Activated gamma-delta T cell (primary cell): Measurements from ENCODE around the gene ZC3H18.
"Not testable (repeated sequence)": the region's sequence is repeated elsewhere in the genome, so short reads cannot be mapped to it uniquely, and the experiment has no call there.

Source experiments
- DNase-seq: peaks from one replicate; lab custom pipeline; 2025; lab: John Stamatoyannopoulos, UW

ZC3H18 gene

DNA sequence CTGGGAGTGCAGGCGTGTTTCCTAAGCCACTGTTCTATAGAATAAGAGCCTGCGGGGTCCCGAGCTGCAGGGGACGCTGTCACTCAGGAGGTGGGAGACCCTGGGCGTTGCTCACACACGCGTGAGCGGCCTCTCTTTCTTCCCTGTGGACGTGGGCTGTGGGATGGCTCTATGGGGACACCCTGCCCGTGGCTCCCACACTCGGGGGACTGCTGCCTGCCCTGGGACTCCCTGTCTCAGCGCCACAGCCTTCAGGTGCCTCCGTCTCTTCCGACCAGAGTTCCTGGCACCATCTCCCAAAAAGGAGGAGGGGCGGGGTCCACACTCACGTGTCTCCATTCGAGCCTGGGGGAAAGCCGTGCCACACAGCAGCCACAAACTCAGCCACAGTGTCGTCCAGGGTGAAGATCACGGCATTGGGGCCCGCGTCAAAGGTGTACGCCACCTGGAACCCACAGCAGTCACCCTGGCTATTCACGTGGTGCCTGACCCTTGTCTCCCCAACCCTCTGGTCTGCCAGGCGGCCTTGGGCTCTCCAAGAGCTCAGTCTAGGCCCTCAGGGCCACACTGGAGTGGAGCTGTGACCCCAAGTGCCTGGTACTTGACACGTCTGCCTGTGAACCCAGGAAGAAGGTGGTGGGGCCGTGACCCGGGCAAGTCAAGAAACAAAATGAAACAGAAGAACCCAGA is 84.3 kb downstream of the ZC3H18 start:
- no peak for DNase-seq

DNA sequence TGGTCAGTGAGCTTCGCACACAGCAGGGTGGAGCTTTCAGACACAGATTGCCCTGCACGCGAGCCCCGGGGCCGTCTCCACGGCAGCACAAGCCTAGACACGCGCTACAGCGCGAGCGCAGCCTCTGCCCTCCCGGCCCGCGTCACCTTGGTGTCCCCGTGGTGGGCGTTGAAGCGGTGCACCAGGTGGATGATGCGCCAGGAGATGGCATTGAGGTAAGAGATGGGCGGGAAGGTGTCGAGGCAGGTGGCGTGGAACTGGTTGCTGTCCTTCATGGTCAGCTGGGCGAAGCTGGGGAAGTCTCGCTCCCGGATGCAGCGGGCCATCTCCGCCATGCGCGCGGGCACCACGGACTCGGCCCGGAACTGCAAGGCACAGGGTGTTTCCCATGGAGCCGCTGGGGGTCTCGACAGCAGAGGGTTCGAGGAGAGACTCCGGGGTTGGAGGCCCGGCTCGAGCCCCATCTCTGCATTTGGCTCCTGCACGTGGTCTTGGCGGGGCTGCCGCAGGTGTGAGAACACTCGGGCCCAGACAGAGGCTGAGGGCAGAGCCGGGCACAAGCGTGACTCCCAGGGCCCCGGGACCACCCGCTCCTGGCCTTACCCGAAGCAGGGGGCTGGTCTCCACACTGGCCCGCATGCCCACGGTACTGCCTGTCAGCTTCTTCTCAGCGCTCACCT is 85.0 kb downstream of the ZC3H18 start:
- DNase-seq, result no peak

DNA sequence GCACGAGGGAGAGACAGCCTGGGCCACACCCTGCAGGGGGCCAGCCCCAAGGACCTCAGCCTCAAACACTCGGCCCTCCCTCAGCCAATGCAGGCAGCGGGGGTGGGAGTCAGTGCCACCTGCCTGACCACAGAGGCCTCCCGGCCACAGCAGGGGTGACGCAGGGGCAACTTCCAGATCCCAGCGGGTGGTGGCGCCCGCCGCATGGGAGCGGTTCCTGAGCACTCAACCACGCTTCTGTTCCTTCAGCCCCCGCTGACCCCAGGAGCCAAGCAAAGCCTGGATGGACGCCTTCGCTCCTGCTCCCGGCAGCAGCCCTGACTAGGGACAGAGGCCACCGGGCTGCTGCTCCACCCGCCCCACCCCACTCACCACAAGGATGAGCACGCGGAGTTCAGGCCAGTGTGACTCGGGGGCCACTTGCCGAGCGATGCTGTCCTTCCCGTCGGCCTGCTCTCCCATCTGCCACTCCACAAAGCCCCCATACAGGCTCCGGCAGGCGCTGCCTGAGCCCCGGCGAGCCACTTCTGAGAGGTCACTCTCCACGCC is 85.6 kb downstream of the ZC3H18 start:
- no peak for DNase-seq

DNA sequence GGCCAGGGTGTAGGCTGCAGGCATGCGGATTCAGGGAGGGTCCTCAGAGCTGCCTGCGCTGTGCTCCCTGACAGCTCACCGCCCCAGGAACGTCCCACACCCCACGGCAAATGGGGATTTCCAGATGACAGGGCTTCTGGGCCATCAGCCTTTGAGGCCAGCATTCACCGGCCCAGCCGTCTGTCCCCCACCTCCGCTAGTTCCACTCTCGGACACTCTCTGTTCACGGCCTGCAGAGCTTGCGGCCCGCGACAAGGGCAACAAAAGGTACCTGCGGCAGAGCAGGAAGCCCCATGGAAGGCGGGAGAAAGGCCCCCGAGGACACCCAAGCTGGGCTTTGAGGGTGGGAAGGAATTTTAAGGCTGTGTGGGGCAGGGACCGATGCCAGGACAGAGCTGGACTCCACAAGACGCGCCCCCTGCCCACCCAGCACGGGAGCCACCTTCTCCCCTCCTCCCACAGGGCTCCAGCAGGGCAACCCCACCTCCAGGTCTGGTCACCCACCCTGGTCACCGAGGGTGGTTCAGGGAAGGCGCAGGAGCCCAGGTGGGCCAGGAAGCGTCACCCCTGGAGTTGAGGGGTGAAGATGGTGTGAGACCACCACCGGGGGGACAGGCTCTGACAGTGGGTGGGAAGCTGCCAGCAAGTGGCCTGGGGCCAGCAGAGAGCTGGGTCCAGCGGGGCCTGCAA is 86.2 kb downstream of the ZC3H18 start:
- DNase-seq, result no peak

DNA sequence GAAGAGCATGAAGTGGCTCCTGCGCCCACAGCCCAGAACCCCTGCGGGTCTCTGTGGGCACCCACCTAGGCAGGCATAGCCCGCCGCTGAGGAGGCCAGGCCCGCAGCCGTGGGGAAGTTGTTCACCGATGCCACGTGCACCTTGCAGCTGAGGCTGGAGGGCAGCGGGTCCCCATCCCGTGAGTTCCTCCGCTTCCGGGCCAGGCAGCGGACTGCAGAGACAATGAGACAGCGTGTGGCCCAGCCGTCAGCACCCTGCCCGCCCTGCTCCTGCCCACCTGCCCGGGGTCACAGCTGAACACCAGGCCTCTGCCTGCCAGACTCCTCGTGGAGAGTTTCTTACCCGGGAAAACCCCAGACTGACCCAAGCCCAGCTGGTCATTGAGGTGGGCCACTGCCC is 87.2 kb downstream of the ZC3H18 start:
- no peak for DNase-seq

DNA sequence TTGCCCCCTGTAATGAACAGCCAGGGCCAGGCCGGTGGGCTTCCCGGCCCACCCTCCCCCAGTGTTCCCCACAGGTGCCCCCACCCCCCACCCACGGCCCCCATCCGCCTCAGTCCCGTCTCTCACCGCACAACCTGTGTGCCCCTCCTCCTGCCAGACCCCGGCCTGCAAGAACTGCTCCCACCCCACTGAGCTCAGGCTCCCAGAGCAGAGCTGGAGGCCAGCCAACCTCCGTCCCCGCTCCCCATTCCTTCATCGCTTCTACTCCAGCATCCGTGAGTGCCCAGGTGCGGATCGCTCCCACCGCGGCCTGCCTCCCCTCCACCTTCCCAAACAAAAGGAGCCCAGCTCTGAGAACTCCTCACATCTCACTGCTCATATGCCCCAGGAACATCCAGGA is 88.5 kb downstream of the ZC3H18 start:
- no peak for DNase-seq

DNA sequence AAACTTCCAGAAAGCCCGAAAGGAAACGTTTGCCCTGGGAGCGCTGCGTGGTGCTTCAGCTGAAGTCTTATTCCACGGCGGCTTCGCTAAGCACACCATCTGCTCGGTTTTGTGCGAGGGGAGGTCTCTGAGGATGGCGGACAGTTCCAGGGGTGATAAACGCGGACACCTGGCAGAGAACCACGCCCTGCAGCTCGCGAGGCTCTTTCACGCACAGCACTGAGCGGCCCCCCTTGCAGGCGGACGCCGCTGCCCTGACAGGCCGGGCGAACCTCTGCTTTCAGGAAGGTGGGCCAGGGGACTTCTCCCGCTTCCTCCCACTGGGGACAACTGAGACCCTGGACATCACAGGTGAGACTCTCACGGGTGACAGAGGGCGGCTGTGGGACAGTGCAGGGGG is 89.0 kb downstream of the ZC3H18 start:
- no peak for DNase-seq

DNA sequence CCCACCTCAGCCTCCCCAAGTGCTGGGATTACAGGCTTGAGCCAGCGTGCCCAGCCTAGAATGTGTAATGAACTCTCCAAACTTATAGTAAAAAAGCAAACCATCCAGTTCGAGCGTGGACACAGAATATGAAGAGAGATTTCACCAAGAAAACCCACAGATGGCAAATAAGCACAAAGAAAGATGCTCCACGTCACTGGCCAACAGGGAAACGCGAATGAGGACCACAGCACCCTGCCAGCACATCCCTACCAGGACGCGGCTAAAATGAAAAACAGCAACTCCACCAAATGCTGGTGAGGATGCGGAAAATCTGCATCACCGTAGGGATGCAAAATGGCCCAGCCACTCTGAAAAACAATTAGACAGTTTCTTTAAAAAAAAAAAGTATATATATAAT is 91.3 kb downstream of the ZC3H18 start:
- DNase-seq, result no peak

DNA sequence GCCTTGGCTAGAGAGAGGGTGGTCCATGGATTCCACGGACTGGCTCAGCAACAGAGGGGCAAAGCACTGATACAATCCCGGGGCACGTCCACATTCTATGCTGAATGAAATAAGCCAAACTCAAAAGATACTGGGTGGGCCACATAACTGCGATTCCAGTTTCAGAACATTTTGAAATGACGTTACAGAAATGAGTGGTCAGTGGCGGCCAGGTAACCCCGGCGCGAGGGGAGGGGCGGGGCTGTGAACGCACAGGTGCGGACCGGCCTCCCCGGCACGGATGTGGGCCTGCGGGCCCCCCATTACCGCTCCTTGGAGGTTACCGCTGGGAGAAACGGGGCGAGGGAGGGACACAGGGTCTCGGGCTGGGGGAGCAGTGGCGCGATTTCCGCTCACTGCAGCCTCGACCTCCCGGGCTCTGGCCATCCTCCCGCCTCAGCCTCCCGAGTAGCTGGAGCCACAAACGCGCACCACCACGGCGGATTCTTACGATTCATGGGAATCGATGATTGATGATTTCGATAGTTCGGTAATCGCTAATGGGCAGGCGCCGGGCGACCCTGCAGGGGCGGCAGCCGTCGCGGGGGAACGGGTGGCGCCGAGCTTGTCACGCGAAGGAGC is 92.1 kb downstream of the ZC3H18 start:
- no peak for DNase-seq

DNA sequence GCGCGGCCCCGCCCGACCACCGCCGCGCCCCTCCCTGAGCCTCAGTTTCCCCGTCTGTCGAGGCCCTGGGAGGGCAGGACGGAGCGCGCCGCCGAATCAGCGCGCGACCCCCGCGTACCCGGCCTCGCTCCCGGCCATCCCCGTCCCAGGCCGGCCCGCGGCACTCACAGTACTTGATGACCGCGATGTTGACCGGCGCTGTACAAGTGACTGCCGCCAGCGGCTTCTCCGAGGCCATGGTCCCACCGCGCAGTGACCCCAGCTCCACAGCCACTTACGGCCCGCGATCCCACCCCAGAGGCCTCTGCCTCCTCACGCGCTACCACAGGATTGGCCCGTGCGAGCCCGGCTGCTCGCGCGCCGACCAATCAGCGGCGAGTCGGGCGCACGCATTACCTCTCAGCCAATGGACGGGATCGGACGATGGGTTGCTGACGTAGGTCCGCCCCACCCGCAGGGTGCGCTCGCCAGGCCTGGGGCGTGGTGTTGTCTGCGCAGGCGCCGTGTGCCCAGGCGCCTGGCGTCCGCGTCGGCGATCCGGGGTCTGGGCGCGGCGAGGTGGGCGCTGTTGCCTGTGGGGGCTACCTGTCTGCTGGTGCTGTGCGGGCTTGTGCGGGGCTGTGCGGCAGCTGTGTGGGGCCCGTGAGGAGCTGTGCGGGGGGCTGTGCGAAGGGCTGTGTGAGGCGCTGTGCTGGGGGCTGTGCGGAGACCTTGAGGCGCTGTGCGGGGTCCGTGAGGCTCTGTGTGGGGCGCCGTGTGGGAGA is 92.8 kb downstream of the ZC3H18 start, which contains the start of gene MVD:
Gene MVD (minus strand): TSS at position 249 of the 764 bp plus-strand sequence. CDS start 11 bp downstream, at position 238.
- peak; percentile 96 for DNase-seq

DNA sequence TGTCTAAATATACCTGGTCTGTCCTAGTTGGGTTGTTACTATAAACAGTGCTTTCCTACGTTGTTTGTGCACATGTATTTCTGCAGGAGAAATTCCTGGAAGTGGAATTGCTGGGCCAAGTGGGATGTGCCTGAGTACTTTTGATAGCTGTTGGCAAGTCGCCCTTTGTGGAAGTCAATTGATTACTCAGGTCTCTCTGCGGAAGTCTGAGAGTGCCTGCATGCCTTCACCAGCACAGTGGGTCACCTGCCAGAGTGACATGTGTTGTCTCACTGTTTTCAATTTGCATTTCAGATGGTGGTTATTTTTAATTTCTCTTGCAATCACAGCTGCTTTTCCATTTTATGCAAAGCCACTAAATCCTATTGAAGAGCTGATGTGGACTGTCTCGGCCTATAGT is 94.9 kb downstream of the ZC3H18 start:
- DNase-seq, result no peak

DNA sequence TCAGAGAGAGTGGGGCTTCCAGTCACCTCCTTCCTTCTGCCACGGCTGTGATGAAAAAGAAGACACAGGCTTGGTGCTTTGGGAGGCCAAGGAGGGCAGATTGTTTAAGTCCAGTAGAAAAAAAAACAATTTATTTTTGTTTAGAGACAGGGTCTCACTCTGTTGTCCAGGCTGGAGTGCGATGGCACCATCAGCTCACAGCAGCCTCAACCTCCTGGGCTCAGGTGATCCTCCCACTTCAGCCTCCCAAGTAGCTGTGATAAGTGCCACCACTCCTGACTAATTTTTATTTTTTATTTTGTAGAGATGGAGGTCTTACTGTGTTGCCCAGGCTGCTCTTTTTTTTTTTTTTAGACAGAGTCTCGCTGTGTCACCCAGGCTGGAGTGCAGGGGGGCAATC is 95.4 kb downstream of the ZC3H18 start:
- DNase-seq, result no peak

DNA sequence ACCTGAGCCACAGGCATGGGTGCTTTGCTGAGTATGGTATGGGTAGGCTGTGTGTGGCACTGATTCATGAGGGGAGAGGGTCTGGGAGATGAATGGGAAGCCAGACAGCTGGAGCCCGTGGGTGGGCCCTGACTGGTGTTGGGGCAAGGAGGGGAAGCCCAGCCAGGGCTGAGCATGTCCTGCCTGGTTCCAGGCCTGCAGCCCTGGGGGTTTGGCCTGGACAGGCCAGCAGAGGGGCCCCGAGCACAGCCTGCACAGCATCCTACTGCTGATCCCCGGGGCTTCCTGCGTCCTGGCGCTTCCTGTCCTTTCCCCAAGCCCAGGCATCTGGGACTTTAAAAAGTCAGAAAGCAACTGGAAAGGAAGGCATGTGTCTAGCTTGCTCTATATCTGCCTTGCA is 97.3 kb downstream of the ZC3H18 start:
- DNase-seq, result no peak

DNA sequence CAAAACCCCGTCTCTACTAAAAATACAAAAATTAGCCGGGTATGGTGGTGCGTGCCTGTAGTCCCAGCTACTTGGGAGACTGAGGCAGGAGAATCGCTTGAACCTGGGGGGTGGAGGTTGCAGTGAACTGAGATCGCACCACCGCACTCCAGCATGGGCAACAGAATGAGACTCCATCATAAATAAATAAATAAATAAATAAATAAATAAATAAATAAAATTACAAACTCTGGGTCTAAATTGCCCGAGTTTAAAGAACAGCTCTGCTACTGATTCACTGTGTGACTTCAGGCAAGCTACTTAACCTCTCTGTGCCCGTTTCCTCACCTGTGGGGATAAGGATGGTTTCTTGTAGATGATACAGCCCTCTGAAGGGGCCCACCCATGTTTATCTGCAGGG is 99.3 kb downstream of the ZC3H18 start:
- not testable (repeated sequence) for DNase-seq

DNA sequence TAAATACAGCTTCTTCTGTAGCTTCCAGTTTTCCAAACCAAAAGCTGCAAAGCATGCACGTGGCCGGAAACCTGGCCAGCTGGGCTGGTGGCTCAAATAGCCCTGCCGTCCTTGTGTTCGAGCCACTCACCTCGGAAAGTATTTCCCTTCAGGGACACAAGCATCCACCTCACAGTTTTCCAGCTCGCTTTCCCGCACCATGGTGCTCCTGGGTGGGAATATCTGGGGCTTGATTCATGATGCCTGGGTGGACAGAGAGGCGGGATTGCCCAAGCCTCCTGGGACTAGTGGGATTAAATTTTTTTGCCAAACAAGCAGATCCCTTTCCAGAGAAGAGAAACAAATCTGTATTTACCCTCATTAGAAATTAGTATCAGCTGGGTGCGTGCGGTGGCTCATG is 99.8 kb downstream of the ZC3H18 start:
- no peak for DNase-seq

DNA sequence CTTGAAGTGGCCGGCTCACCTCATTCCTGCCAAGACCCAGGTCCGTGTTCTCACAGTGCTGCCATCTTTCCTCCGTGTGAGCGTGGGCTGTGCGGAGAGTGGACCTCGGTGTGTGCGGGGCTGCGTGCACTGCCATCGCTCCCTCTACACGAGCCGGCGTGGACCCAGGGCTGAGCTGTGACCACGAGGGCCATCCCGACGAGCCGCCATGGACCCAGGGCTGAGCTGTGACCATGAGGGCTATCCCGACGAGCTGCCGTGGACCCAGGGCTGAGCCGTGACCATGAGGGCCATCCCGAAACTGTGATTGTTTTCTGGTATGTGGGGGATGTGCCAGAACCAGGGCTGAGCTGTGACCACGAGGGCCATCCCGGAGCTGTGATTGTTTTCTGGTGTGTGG is 101.6 kb downstream of the ZC3H18 start:
- DNase-seq, result no peak

DNA sequence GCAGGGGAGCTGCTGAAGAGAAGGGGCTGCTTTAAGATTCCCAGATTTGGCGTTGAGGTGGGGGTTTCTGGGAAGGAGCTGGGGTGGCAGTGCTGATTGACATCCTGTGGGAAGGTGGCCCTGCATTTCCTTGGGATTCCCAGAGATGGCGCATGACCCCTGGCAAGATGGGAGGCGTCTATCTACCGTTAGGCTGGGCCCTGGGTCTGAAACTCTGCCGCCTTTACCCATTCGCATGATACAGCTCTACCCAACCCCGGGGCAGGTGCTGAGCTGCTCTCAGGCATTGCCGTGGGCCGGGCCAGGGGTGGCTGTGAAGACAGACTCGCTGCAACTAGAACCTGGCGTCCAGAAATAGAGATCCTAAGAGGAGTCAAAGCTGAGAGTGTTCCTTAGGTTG is 102.6 kb downstream of the ZC3H18 start:
- no peak for DNase-seq

DNA sequence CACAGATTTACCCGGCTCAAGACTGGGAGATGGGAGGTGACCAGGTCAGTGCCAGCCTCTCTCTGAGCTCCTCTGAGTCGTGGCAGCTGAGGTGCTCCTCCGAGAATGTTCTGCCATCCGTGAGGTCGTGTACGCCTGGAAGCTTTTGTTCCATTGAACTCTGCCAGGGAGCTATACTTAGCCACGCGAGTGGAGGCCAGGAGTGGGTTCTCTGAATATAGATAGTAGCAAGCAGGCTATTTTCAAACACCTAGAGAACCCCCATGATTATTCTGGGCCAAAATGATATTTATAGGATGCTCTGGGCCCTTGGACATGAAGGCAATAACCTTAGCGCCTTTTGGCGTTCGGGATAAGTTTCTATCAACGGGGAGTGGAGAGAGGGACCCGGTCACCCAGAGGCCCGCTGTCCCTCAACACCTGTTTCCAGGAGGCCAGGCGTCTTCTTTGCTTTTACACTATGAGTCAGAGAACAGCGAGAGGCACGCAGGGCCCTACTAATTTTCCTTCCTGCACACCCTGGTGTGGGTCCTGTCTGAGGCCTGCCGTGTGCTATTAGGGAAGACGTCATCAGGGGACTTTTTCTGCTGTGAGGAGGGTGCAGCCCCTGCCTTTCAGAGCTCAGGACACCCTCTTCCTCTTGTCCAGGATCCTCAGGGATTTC is 103.6 kb downstream of the ZC3H18 start:
- no peak for DNase-seq

DNA sequence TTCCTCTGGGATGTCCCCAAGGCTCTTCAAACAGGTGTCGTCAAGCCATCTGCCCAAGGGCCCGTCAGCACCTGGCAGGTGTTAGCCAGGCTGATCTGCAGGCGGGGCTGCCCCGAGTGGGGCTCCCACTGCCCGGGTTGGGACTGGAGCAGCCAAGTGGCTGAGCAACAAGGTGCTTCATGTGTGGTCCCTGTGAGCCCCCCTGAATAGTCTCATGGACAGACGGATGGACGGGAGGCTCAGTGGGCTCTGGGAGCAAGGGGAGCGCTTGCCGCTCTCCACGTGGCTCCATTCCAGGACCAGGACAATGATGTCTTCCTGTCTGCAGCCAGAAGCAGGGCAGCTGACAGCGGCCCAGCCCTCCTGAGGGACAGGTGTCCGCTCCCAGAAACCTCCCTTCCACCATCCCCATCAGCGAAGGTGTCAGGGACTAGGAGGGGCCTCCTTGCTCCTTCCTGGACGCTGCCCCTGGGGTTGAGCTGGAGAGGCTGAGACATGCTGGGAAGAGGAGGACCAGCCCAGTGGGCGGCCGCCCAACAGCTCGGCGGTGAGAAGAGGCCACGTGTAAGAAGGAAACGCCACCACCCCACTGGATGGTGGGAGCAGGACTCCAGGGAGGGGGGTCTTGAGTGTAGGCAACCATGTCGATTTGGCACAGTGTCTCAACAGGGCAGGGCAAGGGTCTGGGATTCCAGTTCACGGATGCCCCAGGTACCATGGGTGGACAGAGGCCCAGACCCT is 106.5 kb downstream of the ZC3H18 start:
- no peak for DNase-seq

DNA sequence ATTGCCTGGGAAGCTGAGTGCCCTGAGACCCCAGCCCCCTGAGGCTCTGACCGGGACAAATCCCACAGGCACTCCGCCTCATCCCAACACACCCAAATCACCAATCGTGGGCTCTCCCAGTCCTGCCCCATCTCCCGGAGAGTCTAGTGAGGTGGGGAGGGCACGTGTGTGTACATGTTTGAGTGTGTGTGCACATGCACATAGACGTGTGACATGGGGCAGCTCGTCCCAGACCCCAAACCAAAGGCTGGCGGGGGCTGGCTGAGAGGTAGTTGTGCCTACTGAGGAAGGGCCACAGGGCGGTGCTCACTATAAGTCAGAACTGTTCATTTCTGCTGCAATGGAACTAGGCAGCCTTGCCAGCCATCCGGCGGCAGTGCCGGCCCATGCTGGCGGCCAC is 107.5 kb downstream of the ZC3H18 start:
- no peak for DNase-seq
